ENCODE measurements around the gene ECPAS.

GRCh38 chr9:111456529-111456928 lies 27.7 kb downstream of the ECPAS start:
- no peak for TF ChIP-seq CTCF (IDR thresholded peaks at IDR 0.05; ENCODE audit: low read depth, low read length)
- TF ChIP-seq EZH2phosphoT487 (IDR thresholded peaks at IDR 0.05; ENCODE audit: low read depth), result no peak

Data from OCI-LY3 (cell line).